Bone marrow (tissue), 2 donors: ENCODE results near the gene CIPC.

Source experiments
- DNase-seq, 2 donors: peaks; one replicate each; lab custom pipeline; 2025; lab: John Stamatoyannopoulos, UW

The CIPC gene

GRCh38 chr14:77126461-77126990 is 28.5 kb downstream of the CIPC start:
- no peak for DNase-seq

- no peak for DNase-seq
Observed at GRCh38 chr14:77128414-77128891, 30.4 kb downstream of the CIPC start.

- DNase-seq, result no peak
Observed at GRCh38 chr14:77130386-77130785, 32.3 kb downstream of the CIPC start.

- DNase-seq, result no peak
Observed at GRCh38 chr14:77131206-77131605, 33.1 kb downstream of the CIPC start.

GRCh38 chr14:77131871-77132486 is 33.9 kb downstream of the CIPC start:
- DNase-seq, result no peak

DNA sequence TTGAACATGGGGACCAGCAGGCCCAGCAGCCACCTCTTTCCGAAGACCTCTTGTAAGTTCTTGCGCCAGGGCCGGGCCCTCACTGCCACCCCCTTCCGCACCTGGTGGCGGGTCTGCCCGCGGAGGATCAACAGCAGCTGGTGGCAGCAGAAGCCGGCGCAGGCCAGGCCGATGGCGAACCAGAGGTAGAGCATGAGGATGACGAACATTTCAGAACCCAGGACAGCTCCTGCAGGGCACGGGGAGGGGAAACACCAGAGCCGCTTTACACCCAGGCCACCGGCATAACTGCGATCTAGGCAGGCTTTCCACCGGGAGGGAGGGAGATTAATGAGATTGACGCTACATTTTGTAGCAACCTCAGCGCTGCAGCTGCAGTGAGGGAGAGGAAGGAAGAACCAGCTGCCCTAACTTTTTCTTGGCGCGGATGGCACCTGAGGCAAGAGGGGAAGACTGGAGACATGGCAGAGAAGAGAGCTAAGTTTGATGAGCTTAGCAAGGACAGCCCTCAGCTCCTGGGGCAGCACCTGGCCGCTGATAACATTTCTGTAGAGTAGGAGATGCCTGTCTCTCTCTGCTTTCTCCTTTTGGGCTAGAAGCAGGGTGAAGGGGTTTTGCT is 35.8 kb downstream of the CIPC start:
- no peak for DNase-seq

- no peak for DNase-seq
Observed at GRCh38 chr14:77139022-77139421, 41.0 kb downstream of the CIPC start.

GRCh38 chr14:77139540-77140358 is 41.7 kb downstream of the CIPC start:
- peak in 1 of 2 donors; percentile 31 for DNase-seq

GRCh38 chr14:77140359-77141213 is 42.5 kb downstream of the CIPC start:
- DNase-seq, result no peak

GRCh38 chr14:77141214-77142004 is 43.4 kb downstream of the CIPC start, which contains the start of gene ZDHHC22:
Gene ZDHHC22 (minus strand): TSS chr14:77141791. CDS start chr14:77139738, 2,053 bp downstream.
- no peak for DNase-seq

GRCh38 chr14:77142005-77142800 is 44.1 kb downstream of the CIPC start:
- no peak for DNase-seq

DNA sequence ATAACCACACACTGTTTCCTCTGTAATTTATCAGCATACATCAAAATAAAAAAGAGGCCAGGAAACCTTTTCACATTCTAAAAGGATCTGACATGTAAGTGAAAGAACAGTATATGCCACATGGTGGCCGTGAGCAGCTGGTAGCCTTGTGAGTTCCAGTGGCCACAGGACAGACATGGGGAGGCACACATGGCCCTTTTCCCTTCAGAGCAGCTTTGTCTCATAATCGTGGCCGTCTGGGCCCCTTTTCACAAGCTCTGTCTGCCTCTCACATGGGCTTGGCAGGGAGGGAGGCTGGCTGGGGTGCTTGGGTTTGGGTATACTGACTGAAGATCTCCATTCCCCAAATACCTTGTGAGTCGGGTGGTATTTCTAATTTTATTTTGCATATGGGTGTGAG is 45.0 kb downstream of the CIPC start:
- DNase-seq, result no peak

DNA sequence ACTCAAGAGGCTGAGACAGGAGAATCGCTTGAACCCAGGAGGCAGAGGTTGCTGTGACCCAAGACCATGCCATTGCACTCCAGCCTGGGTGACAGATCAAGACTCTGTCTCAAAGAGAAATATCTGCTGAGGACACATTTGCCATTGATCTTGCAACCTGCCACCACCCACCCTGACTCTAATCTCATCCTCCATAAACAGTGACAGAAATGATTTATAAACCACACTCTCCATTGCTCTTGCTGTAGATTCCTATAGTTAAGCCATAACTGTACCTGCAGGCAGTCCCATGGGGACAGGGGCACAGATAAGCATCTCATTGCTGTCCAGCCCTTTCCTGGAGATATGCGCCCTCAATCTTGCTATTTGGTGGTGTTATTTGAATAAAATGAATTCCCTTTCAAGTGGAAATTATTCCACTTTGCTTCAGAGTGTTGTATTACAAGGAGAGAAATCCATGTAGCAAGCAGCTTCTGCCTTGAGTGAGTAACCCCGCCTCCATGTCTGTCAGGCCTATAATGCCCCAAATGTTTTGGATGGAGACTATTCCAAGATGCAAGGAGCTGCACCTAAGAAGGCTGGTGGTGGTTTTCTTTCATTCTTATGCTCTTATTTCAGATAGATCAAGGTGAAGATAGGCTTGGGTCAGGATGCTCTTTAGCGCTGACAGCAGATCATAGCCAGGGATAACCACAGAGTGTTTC is 46.5 kb downstream of the CIPC start:
- DNase-seq, result no peak

DNA sequence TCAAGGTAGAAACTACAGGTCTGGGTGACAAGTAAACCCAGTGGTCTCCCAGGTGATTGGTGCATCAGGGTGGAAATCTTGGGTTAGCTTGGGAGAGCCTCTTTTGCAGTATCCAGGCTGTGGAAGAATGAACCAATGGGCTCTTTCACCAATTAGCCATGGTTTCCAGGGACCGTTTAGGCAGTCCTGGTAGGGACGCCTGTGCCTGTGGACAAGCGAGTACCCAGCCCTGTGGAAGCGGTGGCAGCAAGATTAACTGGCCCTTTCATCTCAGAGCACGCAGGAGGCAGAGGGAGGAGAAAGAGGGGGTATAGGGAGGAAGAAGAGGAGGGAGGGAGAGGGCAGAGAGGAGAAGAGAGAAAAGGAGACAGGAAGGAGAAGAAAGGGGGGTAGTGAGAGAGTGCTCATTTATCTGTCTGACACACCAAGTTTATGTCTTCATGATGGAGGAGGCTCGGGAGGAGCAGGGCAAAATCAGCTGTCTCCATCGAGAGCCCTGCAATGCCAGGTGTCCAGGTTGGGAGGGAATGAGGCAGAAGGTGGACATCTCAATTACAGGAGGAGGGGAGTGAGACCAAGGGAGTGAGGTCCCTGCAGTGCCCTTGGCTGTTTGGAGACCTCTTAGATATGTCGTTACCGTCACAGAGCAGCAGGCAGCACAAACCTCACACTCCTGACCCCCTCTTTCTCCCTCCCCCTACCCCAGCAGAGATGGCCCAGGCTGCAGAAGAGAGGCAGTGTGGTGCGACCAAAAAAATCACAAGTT is 48.1 kb downstream of the CIPC start:
- DNase-seq, result no peak

DNA sequence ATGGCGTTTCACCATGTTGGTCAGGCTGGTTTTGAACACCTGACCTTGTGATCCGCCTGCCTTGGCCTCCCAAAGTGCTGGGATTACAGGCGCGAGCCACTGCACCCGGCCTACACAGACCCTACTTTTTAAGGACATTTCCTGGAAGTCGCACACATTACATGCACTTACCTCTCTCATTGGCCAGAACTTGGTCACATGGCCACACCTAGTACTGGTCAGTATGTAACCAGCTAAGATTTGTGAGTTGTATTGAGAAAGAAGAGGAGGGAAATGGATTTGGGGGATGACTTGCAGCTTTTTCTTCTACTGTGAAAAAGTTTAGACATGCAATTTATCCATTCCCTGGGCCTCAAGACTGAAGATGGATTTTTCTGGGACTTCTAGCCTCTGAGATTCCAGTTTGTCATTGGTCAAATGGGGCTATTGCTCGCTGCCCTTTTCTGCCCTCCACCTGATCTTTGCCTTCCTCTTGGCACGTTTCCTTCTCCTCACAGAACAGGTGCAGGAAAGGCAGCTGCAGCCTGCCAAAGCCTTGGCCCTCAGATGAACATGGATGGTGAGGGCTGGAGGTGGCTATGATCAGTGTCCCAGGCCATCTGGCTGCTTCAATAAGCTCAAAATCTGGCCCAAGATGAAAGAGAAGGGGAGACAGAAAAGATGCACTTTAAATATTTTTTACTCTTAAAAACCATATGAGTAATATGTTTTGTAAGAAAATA is 50.6 kb downstream of the CIPC start:
- DNase-seq, result no peak

- DNase-seq, result no peak
Observed at GRCh38 chr14:77151245-77151644, 53.2 kb downstream of the CIPC start.

- no peak for DNase-seq
Observed at GRCh38 chr14:77151918-77152588, 54.0 kb downstream of the CIPC start.
